Keratinocyte (primary cell): Measurements from ENCODE around the gene CXCL13. TPM values are rescaled to one million over a fixed set of nuclear protein-coding genes. Genes with fewer than 3 reads are reported as not detected.
"Not testable (repeated sequence)": the region's sequence is repeated elsewhere in the genome, so short reads cannot be mapped to it uniquely, and the experiment has no call there.

Experiments used
- DNase-seq: peaks from one replicate; pipeline ENCODE4 v3.0.0-alpha.2; 2011; ENCODE audit warnings: low read depth, missing footprints, low spot score
- FAIRE-seq: peaks from 2 replicates; lab custom pipeline; 2011; peaks lifted over from hg19 to GRCh38; lab: Jason Lieb, UNC
- H2AFZ ChIP-seq: 2 replicates; pipeline ENCODE4 v1.6.0; 2012; ENCODE audit warnings: low read length, control low read depth, inconsistent platforms; ENCODE audit not compliant: control insufficient read depth
- H3K27ac ChIP-seq: 2 replicates; pipeline ENCODE4 v1.5.1; 2011; ENCODE audit warnings: low read length; ENCODE audit not compliant: control insufficient read depth, insufficient read depth
- H3K27me3 ChIP-seq: 3 replicates; pipeline ENCODE4 v1.6.0; 2011; ENCODE audit warnings: low read length; ENCODE audit not compliant: control insufficient read depth, insufficient read depth; ENCODE audit errors: extremely low read depth
- H3K36me3 ChIP-seq, 2 experiments: 2 replicates in 1 of 2; 3 replicates in 1 of 2; pipeline ENCODE4 v1.5.1; 2011; ENCODE audit warnings: low read length in 2 of 2, mild to moderate bottlenecking in 1 of 2; ENCODE audit not compliant: control insufficient read depth in 2 of 2, insufficient read depth in 2 of 2; ENCODE audit errors: extremely low read depth in 1 of 2
- H3K4me1 ChIP-seq: 3 replicates; pipeline ENCODE4 v1.5.1; 2011; ENCODE audit warnings: low read length; ENCODE audit not compliant: control insufficient read depth, insufficient read depth; ENCODE audit errors: extremely low read depth
- H3K4me2 ChIP-seq: 3 replicates; pipeline ENCODE4 v1.6.0; 2011; ENCODE audit warnings: low read depth, low read length; ENCODE audit not compliant: control insufficient read depth, insufficient read depth; ENCODE audit errors: extremely low read depth
- H3K4me3 ChIP-seq, 3 experiments: fragments of 200-600 bp in 1 of 3; sonication (generic) in 1 of 3; 2 replicates in 2 of 3; 3 replicates in 1 of 3; pipeline ENCODE4 v1.5.1; 2011 to 2016; ENCODE audit warnings: low read length in 3 of 3, mild to moderate bottlenecking in 3 of 3, control low read depth in 2 of 3, inconsistent platforms in 1 of 3, low read depth in 1 of 3, mixed read lengths in 1 of 3, mixed run types in 1 of 3, moderate library complexity in 1 of 3; ENCODE audit not compliant: control insufficient read depth in 2 of 3, insufficient read depth in 2 of 3; ENCODE audit errors: extremely low read depth in 1 of 3
- H3K79me2 ChIP-seq: 2 replicates; pipeline ENCODE4 v1.6.0; 2012; ENCODE audit warnings: low read length; ENCODE audit not compliant: control insufficient read depth, insufficient read depth
- H3K9ac ChIP-seq: 3 replicates; pipeline ENCODE4 v1.6.0; 2011; ENCODE audit warnings: low read length; ENCODE audit not compliant: control insufficient read depth, insufficient read depth; ENCODE audit errors: extremely low read depth
- H3K9me1 ChIP-seq: 3 replicates; pipeline ENCODE4 v1.6.0; 2011; ENCODE audit warnings: low read length; ENCODE audit not compliant: control insufficient read depth, insufficient read depth; ENCODE audit errors: extremely low read depth
- H3K9me3 ChIP-seq: 2 replicates; pipeline ENCODE4 v1.5.1; 2012; ENCODE audit warnings: low read depth, low read length; ENCODE audit not compliant: control insufficient read depth
- H4K20me1 ChIP-seq: 3 replicates; pipeline ENCODE4 v1.6.0; 2011; ENCODE audit warnings: low read length; ENCODE audit not compliant: control insufficient read depth, insufficient read depth; ENCODE audit errors: extremely low read depth
- CTCF ChIP-seq, 3 experiments: IDR thresholded peaks in 1 of 3; conservative IDR thresholded peaks in 1 of 3; optimal IDR thresholded peaks in 1 of 3; 2 replicates in 2 of 3; 3 replicates in 1 of 3; pipeline versions ENCODE3 to v1.5.1; 2011; ENCODE audit warnings: low read length in 3 of 3, mild to moderate bottlenecking in 3 of 3, moderate library complexity in 2 of 3, control low read depth in 1 of 3, inconsistent platforms in 1 of 3; ENCODE audit not compliant: insufficient read depth in 2 of 3; ENCODE audit errors: extremely low read depth in 1 of 3
- EZH2 ChIP-seq: IDR thresholded peaks from one replicate; pipeline ENCODE4 v1.6.1; 2012; ENCODE audit warnings: inconsistent platforms, mild to moderate bottlenecking, low read length, moderate library complexity
- dilution Hi-C: fragments of 300-500 bp; cut with MboI; formaldehyde crosslinking; loops from one replicate; pipeline ENCODE4 v1.7.0; 2020; ENCODE audit warnings: low sequenced_read_pairs; ENCODE audit not compliant: extremely low pct_ligation_motif_present
- polyA plus RNA-seq, 5 experiments: library from polyadenylated mRNA; depleted of rRNA in 3 of 5; stranded (reverse) in 3 of 5; stranded (forward) in 1 of 5; unstranded in 1 of 5; fragments of >200 nt; gene quantifications; 1 replicate in 1 of 5; 2 replicates in 3 of 5; 3 replicates in 1 of 5; pipeline versions ENCODE4 v1.2.1 to v1.2.3, GENCODE V29; 2011 to 2012; ENCODE audit warnings: missing spikeins in 2 of 5, low read depth in 1 of 5, low replicate concordance in 1 of 5

CXCL13 gene
- polyA plus RNA-seq, 1 donor (not counting 4 experiments of a cell fraction or from before 2014, with no cell fraction given) = not detected

DNA sequence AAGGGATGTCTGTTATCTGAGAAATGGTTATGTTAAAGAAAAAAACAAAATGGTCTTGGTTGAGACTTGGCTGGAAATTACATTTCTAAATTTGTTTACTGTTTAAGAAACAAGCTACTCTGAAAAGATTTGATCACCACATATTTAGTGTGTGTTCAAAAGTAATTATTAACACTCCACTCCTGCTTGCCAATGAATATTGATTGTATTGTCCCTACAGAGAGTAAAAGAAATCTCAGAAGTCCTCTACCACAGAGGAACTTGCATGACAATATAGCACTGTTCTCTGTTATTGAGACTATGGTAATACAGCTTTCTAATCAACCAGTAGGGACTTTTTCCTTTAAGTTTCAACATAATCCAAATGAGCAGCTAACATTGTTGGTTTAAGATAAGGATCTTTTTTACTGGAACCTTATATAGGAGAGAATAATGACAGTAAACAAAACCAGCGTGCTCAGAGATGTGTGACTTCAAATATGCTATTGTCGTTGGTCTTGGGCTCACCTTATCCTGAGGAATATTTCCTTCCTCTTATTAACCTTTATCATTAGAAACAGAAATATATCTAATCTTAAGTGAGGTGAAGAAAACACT is 47.6 kb downstream of the CXCL13 start:
- no peaks in the 10 kb centered on the region for H3K27me3 ChIP-seq
- no peak overlapping the region for H3K4me2 ChIP-seq
- no peak overlapping the region for H3K9ac ChIP-seq
- TF ChIP-seq EZH2 (no peak), CTCF (optimal IDR thresholded peaks at IDR 0.05 in 1 of 3, IDR thresholded peaks at IDR 0.05 in 1 of 3, conservative IDR thresholded peaks at IDR 0.05 in 1 of 3; ENCODE audit: extremely low read depth in 1 of 3, insufficient read depth in 2 of 3, low read length in 3 of 3) (no peak)
- no peak overlapping the region for H3K4me3 ChIP-seq
- DNase-seq (no peak), FAIRE-seq (no peak)
- H4K20me1 ChIP-seq = no peaks in the 10 kb centered on the region
- H3K4me1 ChIP-seq = no peaks in the 10 kb centered on the region
- no peaks in the 10 kb centered on the region for H3K9me3 ChIP-seq
- no peaks in the 10 kb centered on the region for H3K9me1 ChIP-seq
- H3K79me2 ChIP-seq = no peaks in the 10 kb centered on the region
- no peak overlapping the region for H2AFZ ChIP-seq
- no peaks in the 10 kb centered on the region for H3K36me3 ChIP-seq
- no peak overlapping the region for H3K27ac ChIP-seq
- dilution Hi-C loops = no loop called here

DNA sequence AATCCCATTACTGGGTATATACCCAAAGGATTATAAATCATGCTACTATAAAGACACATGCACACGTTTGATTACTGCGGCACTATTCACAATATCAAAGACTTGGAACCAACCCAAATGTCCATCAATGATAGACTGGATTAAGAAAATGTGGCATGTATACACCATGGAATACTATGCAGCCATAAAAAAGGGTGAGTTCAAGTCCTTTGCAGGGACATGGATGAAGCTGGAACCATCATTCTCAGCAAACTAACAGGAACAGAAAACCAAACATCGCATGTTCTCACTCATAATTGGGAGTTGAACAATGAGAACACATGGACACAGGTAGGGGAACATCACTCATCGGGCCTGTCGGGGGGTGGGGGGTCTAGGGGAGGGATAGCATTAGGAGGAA is 54.7 kb downstream of the CXCL13 start:
- H3K27me3 ChIP-seq, H2AFZ ChIP-seq, H3K9me1 ChIP-seq, H4K20me1 ChIP-seq, DNase-seq, H3K79me2 ChIP-seq, H3K4me2 ChIP-seq, FAIRE-seq, H3K9ac ChIP-seq, H3K4me3 ChIP-seq, H3K27ac ChIP-seq, H3K9me3 ChIP-seq, dilution Hi-C loops, H3K36me3 ChIP-seq: not testable (repeated sequence)
- peaks cover 10% of the 10 kb centered on the region for H3K4me1 ChIP-seq

Other genes starting within 250 kb of the CXCL13 start
- gene CNOT6L, start 213.5 kb downstream of the CXCL13 start, polyA plus RNA-seq = 6.5 to 12.0 TPM (median 9.5 TPM) in 3 replicates